ENCODE results near the gene MTHFD1L.

DNA sequence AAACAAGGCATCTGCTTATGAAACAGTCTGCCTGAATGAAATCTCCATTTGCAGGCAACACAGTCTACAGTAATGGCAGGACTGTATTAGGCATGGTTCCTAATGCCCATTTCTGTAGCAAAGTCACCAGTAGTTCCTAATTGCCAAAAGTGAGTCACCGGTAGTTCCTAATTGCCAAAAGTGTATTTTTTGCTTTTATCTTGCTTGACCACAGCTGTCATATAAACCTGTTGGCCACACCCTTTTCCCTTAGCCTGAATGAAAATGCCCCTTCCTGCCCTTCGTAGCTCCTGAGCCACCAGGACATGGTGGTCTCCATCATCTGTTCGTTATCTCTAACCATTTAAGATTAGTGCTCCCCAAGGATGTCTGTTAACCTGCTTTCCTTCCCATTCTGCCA lies 34.5 kb downstream of the MTHFD1L start:
- TF ChIP-seq, protein P1, sequence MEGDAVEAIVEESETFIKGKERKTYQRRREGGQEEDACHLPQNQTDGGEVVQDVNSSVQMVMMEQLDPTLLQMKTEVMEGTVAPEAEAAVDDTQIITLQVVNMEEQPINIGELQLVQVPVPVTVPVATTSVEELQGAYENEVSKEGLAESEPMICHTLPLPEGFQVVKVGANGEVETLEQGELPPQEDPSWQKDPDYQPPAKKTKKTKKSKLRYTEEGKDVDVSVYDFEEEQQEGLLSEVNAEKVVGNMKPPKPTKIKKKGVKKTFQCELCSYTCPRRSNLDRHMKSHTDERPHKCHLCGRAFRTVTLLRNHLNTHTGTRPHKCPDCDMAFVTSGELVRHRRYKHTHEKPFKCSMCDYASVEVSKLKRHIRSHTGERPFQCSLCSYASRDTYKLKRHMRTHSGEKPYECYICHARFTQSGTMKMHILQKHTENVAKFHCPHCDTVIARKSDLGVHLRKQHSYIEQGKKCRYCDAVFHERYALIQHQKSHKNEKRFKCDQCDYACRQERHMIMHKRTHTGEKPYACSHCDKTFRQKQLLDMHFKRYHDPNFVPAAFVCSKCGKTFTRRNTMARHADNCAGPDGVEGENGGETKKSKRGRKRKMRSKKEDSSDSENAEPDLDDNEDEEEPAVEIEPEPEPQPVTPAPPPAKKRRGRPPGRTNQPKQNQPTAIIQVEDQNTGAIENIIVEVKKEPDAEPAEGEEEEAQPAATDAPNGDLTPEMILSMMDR (IDR thresholded peaks at IDR 0.05) = no peak
- no peak for TF ChIP-seq POLR2A (IDR thresholded peaks at IDR 0.05)
